ENCODE data around the gene MICU1.

The MICU1 gene

GRCh38 chr10:72480861-72481260 lies 145.0 kb downstream of the MICU1 start:
- TF ChIP-seq GATA3 (IDR thresholded peaks at IDR 0.05; ENCODE audit: low read depth, low read length) = no peak
- TF ChIP-seq GATA2 (IDR thresholded peaks at IDR 0.05; ENCODE audit: low read depth, low read length) = no peak

- TF ChIP-seq GATA3 (IDR thresholded peaks at IDR 0.05; ENCODE audit: low read depth, low read length) (no peak), GATA2 (IDR thresholded peaks at IDR 0.05; ENCODE audit: low read depth, low read length) (no peak)
Measured at GRCh38 chr10:72477463-72477862, 148.4 kb downstream of the MICU1 start.

- no peak for TF ChIP-seq GATA3 (IDR thresholded peaks at IDR 0.05; ENCODE audit: low read depth, low read length)
- no peak for TF ChIP-seq GATA2 (IDR thresholded peaks at IDR 0.05; ENCODE audit: low read depth, low read length)
Measured at GRCh38 chr10:72472306-72472705, 153.6 kb downstream of the MICU1 start.

- TF ChIP-seq GATA3 (IDR thresholded peaks at IDR 0.05; ENCODE audit: low read depth, low read length) (no peak), GATA2 (IDR thresholded peaks at IDR 0.05; ENCODE audit: low read depth, low read length) (no peak)
Measured at GRCh38 chr10:72470666-72471065, 155.2 kb downstream of the MICU1 start.

GRCh38 chr10:72466018-72466417 lies 159.9 kb downstream of the MICU1 start:
- TF ChIP-seq GATA3 (IDR thresholded peaks at IDR 0.05; ENCODE audit: low read depth, low read length) (no peak), GATA2 (IDR thresholded peaks at IDR 0.05; ENCODE audit: low read depth, low read length) (no peak)

- TF ChIP-seq GATA2 (IDR thresholded peaks at IDR 0.05; ENCODE audit: low read depth, low read length) = no peak
- no peak for TF ChIP-seq GATA3 (IDR thresholded peaks at IDR 0.05; ENCODE audit: low read depth, low read length)
Measured at GRCh38 chr10:72464438-72464837, 161.4 kb downstream of the MICU1 start.

- TF ChIP-seq GATA2 (IDR thresholded peaks at IDR 0.05; ENCODE audit: low read depth, low read length) = no peak
- TF ChIP-seq GATA3 (IDR thresholded peaks at IDR 0.05; ENCODE audit: low read depth, low read length) = no peak
Measured at GRCh38 chr10:72462261-72462660, 163.6 kb downstream of the MICU1 start.

- TF ChIP-seq GATA2 (IDR thresholded peaks at IDR 0.05; ENCODE audit: low read depth, low read length) = no peak
- no peak for TF ChIP-seq GATA3 (IDR thresholded peaks at IDR 0.05; ENCODE audit: low read depth, low read length)
Measured at GRCh38 chr10:72461085-72461484, 164.8 kb downstream of the MICU1 start.

- TF ChIP-seq GATA2 (IDR thresholded peaks at IDR 0.05; ENCODE audit: low read depth, low read length) = no peak
- no peak for TF ChIP-seq GATA3 (IDR thresholded peaks at IDR 0.05; ENCODE audit: low read depth, low read length)
Measured at GRCh38 chr10:72460284-72460876, 165.5 kb downstream of the MICU1 start.

GRCh38 chr10:72459301-72459700 lies 166.6 kb downstream of the MICU1 start:
- no peak for TF ChIP-seq GATA3 (IDR thresholded peaks at IDR 0.05; ENCODE audit: low read depth, low read length)
- TF ChIP-seq GATA2 (IDR thresholded peaks at IDR 0.05; ENCODE audit: low read depth, low read length) = no peak

- TF ChIP-seq GATA2 (IDR thresholded peaks at IDR 0.05; ENCODE audit: low read depth, low read length) = no peak
- TF ChIP-seq GATA3 (IDR thresholded peaks at IDR 0.05; ENCODE audit: low read depth, low read length) = no peak
Measured at GRCh38 chr10:72455889-72456595, 169.8 kb downstream of the MICU1 start.

- TF ChIP-seq GATA2 (IDR thresholded peaks at IDR 0.05; ENCODE audit: low read depth, low read length) = no peak
- no peak for TF ChIP-seq GATA3 (IDR thresholded peaks at IDR 0.05; ENCODE audit: low read depth, low read length)
Measured at GRCh38 chr10:72449941-72450441, 175.9 kb downstream of the MICU1 start.

GRCh38 chr10:72445851-72446250 lies 180.0 kb downstream of the MICU1 start:
- TF ChIP-seq GATA2 (IDR thresholded peaks at IDR 0.05; ENCODE audit: low read depth, low read length) (no peak), GATA3 (IDR thresholded peaks at IDR 0.05; ENCODE audit: low read depth, low read length) (no peak)

GRCh38 chr10:72435570-72435969 lies 190.3 kb downstream of the MICU1 start:
- TF ChIP-seq GATA3 (IDR thresholded peaks at IDR 0.05; ENCODE audit: low read depth, low read length) (no peak), GATA2 (IDR thresholded peaks at IDR 0.05; ENCODE audit: low read depth, low read length) (no peak)

- no peak for TF ChIP-seq GATA2 (IDR thresholded peaks at IDR 0.05; ENCODE audit: low read depth, low read length)
- TF ChIP-seq GATA3 (IDR thresholded peaks at IDR 0.05; ENCODE audit: low read depth, low read length) = no peak
Measured at GRCh38 chr10:72429931-72430330, 195.9 kb downstream of the MICU1 start.

All from SH-SY5Y (cell line).